Tibial nerve (tissue), 4 donors: ENCODE data around the gene COASY.

Experiments
- CTCF ChIP-seq, 5 experiments: fragments of 200-600 bp in 3 of 5; fragments of 450-650 bp in 2 of 5; sonication (generic) in 3 of 5; IDR thresholded peaks; one replicate each; pipeline ENCODE4 v1.5.1; 2016 to 2019; ENCODE audit warnings: antibody characterized with exemption in 5 of 5, mild to moderate bottlenecking in 3 of 5, moderate library complexity in 2 of 5
- EP300 ChIP-seq, 2 donors: sonication (generic); formaldehyde crosslinking; IDR thresholded peaks; one replicate each; pipeline ENCODE4 v1.6.1; 2017; ENCODE audit warnings: antibody characterized with exemption in 2 of 2, mild to moderate bottlenecking in 1 of 2
- POLR2A ChIP-seq, 2 donors: fragments of 450-650 bp; IDR thresholded peaks; one replicate each; pipeline ENCODE4 v1.6.1; 2017; ENCODE audit warnings: antibody characterized with exemption in 2 of 2, mild to moderate bottlenecking in 2 of 2, moderate library complexity in 2 of 2

GRCh38 chr17:42579794-42580551 lies 18.0 kb downstream of the COASY start:
- TF ChIP-seq CTCF (IDR thresholded peaks at IDR 0.05), result no peak
- TF ChIP-seq POLR2A (IDR thresholded peaks at IDR 0.05), result no peak
- TF ChIP-seq EP300 (IDR thresholded peaks at IDR 0.05), result no peak
